H9 (cell line): ENCODE measurements around the gene MMRN2. TPM values are rescaled to one million over a fixed set of nuclear protein-coding genes. Genes with fewer than 3 reads are reported as not detected.
A peak's percentile ranks its signal among the peaks of the same experiment; 100 is the strongest.

Source experiments
- DNase-seq: peaks from one replicate; pipeline ENCODE4 v3.0.0-alpha.2; 2017
- H2AFZ ChIP-seq: one replicate; pipeline ENCODE4 v1.6.1; 2013; ENCODE audit warnings: mild to moderate bottlenecking, low read length, control low read depth, moderate library complexity
- H2AK5ac ChIP-seq: 2 replicates; pipeline ENCODE4 v1.6.1; 2013; ENCODE audit warnings: low read length, control low read depth, mixed read lengths; ENCODE audit not compliant: insufficient read length
- H2BK120ac ChIP-seq: one replicate; pipeline ENCODE4 v1.6.1; 2013; ENCODE audit warnings: low read depth, mild to moderate bottlenecking, low read length, control low read depth, inconsistent platforms; ENCODE audit not compliant: poor library complexity, severe bottlenecking
- H2BK12ac ChIP-seq: 2 replicates; pipeline ENCODE4 v1.6.1; 2013; ENCODE audit warnings: low read length, control low read depth, mixed read lengths, low read depth; ENCODE audit not compliant: insufficient read length
- H2BK15ac ChIP-seq: 2 replicates; pipeline ENCODE4 v1.6.1; 2013; ENCODE audit warnings: low read depth, low read length, control low read depth
- H2BK20ac ChIP-seq: one replicate; pipeline ENCODE4 v1.6.1; 2013; ENCODE audit warnings: low read depth, mild to moderate bottlenecking, low read length, control low read depth, inconsistent platforms; ENCODE audit not compliant: poor library complexity, severe bottlenecking
- H2BK5ac ChIP-seq: 2 replicates; pipeline ENCODE4 v1.6.1; 2013; ENCODE audit warnings: low read length, control low read depth, mixed read lengths; ENCODE audit not compliant: insufficient read length
- H3K14ac ChIP-seq: 2 replicates; pipeline ENCODE4 v1.6.1; 2013; ENCODE audit warnings: low read length, control low read depth; ENCODE audit not compliant: insufficient read depth
- H3K18ac ChIP-seq: 2 replicates; pipeline ENCODE4 v1.6.1; 2013; ENCODE audit warnings: low read depth, mild to moderate bottlenecking, mixed read lengths, low read length, control low read depth; ENCODE audit not compliant: insufficient read length
- H3K23ac ChIP-seq: 2 replicates; pipeline ENCODE4 v1.6.1; 2013; ENCODE audit warnings: low read length, control low read depth, mixed read lengths, low read depth; ENCODE audit not compliant: insufficient read length
- H3K23me2 ChIP-seq: 2 replicates; pipeline ENCODE4 v1.6.1; 2013; ENCODE audit warnings: low read depth, mild to moderate bottlenecking, mixed read lengths, low read length, control low read depth; ENCODE audit not compliant: insufficient read length, poor library complexity, severe bottlenecking
- H3K27ac ChIP-seq: 2 replicates; pipeline ENCODE4 v1.5.1; 2013; ENCODE audit warnings: low read length, control low read depth, mixed read lengths, low read depth; ENCODE audit not compliant: insufficient read length
- H3K27me3 ChIP-seq: 2 replicates; pipeline ENCODE4 v1.6.1; 2013; ENCODE audit warnings: low read length, control low read depth, inconsistent platforms; ENCODE audit not compliant: insufficient read depth
- H3K4ac ChIP-seq: 2 replicates; pipeline ENCODE4 v1.6.1; 2013; ENCODE audit warnings: low read depth, mild to moderate bottlenecking, control low read depth, inconsistent platforms, low read length, moderate library complexity
- H3K4me1 ChIP-seq: 2 replicates; pipeline ENCODE4 v1.6.1; 2013; ENCODE audit warnings: low read length, control low read depth, inconsistent platforms; ENCODE audit not compliant: insufficient read depth
- H3K4me2 ChIP-seq: 2 replicates; pipeline ENCODE4 v1.6.1; 2013; ENCODE audit warnings: low read length, control low read depth, mixed read lengths; ENCODE audit not compliant: insufficient read length, insufficient read depth
- H3K56ac ChIP-seq: 2 replicates; pipeline ENCODE4 v1.6.1; 2013; ENCODE audit warnings: low read depth, mild to moderate bottlenecking, mixed read lengths, low read length, control low read depth; ENCODE audit not compliant: insufficient read length
- H3K79me1 ChIP-seq: 2 replicates; pipeline ENCODE4 v1.6.1; 2013; ENCODE audit warnings: low read depth, mild to moderate bottlenecking, moderate library complexity, low read length, control low read depth, inconsistent platforms; ENCODE audit not compliant: insufficient read depth, poor library complexity, severe bottlenecking
- H3K79me2 ChIP-seq: 2 replicates; pipeline ENCODE4 v1.6.1; 2013; ENCODE audit warnings: low read length, control low read depth, inconsistent platforms; ENCODE audit not compliant: insufficient read depth
- H3K9ac ChIP-seq: 2 replicates; pipeline ENCODE4 v1.6.1; 2013; ENCODE audit warnings: low read length, control low read depth, mixed read lengths; ENCODE audit not compliant: insufficient read length; ENCODE audit errors: extremely low read depth
- H3K9me3 ChIP-seq: one replicate; pipeline ENCODE4 v1.6.1; 2013; ENCODE audit warnings: low read depth, low read length, inconsistent platforms; ENCODE audit not compliant: control insufficient read depth
- H3T11ph ChIP-seq: one replicate; pipeline ENCODE4 v1.6.1; 2013; ENCODE audit warnings: mild to moderate bottlenecking, low read length, control low read depth, inconsistent platforms
- H4K20me1 ChIP-seq: one replicate; pipeline ENCODE4 v1.6.1; 2013; ENCODE audit not compliant: control insufficient read depth, insufficient read length, insufficient read depth
- H4K5ac ChIP-seq: 2 replicates; pipeline ENCODE4 v1.6.1; 2013; ENCODE audit warnings: low read depth, mild to moderate bottlenecking, mixed read lengths, low read length, control low read depth; ENCODE audit not compliant: insufficient read length
- H4K8ac ChIP-seq: replicated peaks from 2 replicates; pipeline ENCODE4 v1.6.1; 2013; ENCODE audit warnings: low read length, control low read depth, mixed read lengths, low read depth; ENCODE audit not compliant: insufficient read length
- H4K91ac ChIP-seq: 2 replicates; pipeline ENCODE4 v1.6.1; 2013; ENCODE audit warnings: low read depth, mild to moderate bottlenecking, moderate library complexity, mixed read lengths, low read length, control low read depth; ENCODE audit not compliant: insufficient read length
- H3K27ac Mint-ChIP-seq, 3 experiments: 2 replicates in 2 of 3; 3 replicates in 1 of 3; pipeline ENCODE4 v1.8.0; 2020 to 2021; ENCODE audit warnings: mixed read lengths in 3 of 3, mild to moderate bottlenecking in 1 of 3, moderate library complexity in 1 of 3
- H3K27me3 Mint-ChIP-seq: 2 replicates; pipeline ENCODE4 v1.8.0; 2021; ENCODE audit warnings: low read depth, mild to moderate bottlenecking, moderate library complexity, mixed read lengths
- H3K36me3 Mint-ChIP-seq, 3 experiments: 2 replicates in 2 of 3; 3 replicates in 1 of 3; pipeline ENCODE4 v1.8.0; 2020 to 2021; ENCODE audit warnings: low read depth in 3 of 3, mixed read lengths in 3 of 3; ENCODE audit not compliant: insufficient read depth in 1 of 3
- H3K4me1 Mint-ChIP-seq, 2 experiments: 2 replicates each; pipeline ENCODE4 v1.8.0; 2020; ENCODE audit warnings: mixed read lengths in 2 of 2
- H3K4me3 Mint-ChIP-seq, 2 experiments: 2 replicates in 1 of 2; 3 replicates in 1 of 2; pipeline ENCODE4 v1.8.0; 2020 to 2021; ENCODE audit warnings: mild to moderate bottlenecking in 2 of 2, mixed read lengths in 2 of 2, moderate library complexity in 1 of 2
- H3K9me3 Mint-ChIP-seq, 2 experiments: 2 replicates in 1 of 2; 3 replicates in 1 of 2; pipeline ENCODE4 v1.8.0; 2020; ENCODE audit warnings: mild to moderate bottlenecking in 2 of 2, mixed read lengths in 2 of 2, moderate library complexity in 1 of 2
- CTCF ChIP-seq: fragments of 200-600 bp; sonication (generic); conservative IDR thresholded peaks from 3 replicates; pipeline ENCODE4 v1.8.0; 2021; ENCODE audit warnings: antibody characterized with exemption, mild to moderate bottlenecking
- WGBS: extraction: QIAGEN DNeasy Blood & Tissue Kit; methylation state at CpG from one replicate; pipeline ENCODE4 v1.1.7; 2013; ENCODE audit warnings: missing lambda C conversion rate, low lambda C conversion rate, mixed read lengths; ENCODE audit not compliant: insufficient read length; ENCODE audit errors: extremely low coverage; 5-methylcytosine and 5-hydroxymethylcytosine counted together
- total RNA-seq: library from RNA; stranded (reverse); gene quantifications from 2 replicates; pipeline ENCODE4 v1.2.1, GENCODE V29; 2021

Gene MMRN2
- total RNA-seq, 1 experiment from 2014 or later, result 1.0 TPM

GRCh38 chr10:86900955-86901354 is 56.5 kb downstream of the MMRN2 start:
- Histone ChIP-seq H3K27me3 (no peaks in the 10 kb centered on the region), H3K4me1 (peaks cover 6% of the 10 kb centered on the region; the same call in 1 of the 2 replicates), H3K23ac (no peak overlapping the region), H2BK5ac (no peak overlapping the region), H3K18ac (no peak overlapping the region), H4K20me1 (no peaks in the 10 kb centered on the region), H2BK15ac (no peak overlapping the region), H2BK20ac (no peak overlapping the region), H2AK5ac (no peak overlapping the region), H2AFZ (no peak overlapping the region), H3K23me2 (no peaks in the 10 kb centered on the region), H3K9me3 (no peaks in the 10 kb centered on the region), H3K14ac (no peak overlapping the region), H3K27ac (no peak overlapping the region), H4K5ac (no peak overlapping the region), H3K79me2 (no peaks in the 10 kb centered on the region), H3T11ph (no peak overlapping the region), H2BK120ac (no peak overlapping the region), H3K4me2 (no peak overlapping the region), H3K79me1 (no peaks in the 10 kb centered on the region), H3K56ac (no peak overlapping the region), H4K8ac (no peak overlapping the region), H3K4ac (no peak overlapping the region), H2BK12ac (no peak overlapping the region), H3K9ac (no peak overlapping the region), H4K91ac (no peak overlapping the region)
- Mint-ChIP-seq H3K4me1 (peaks cover 17 to 18% of the 10 kb centered on the region in 2 experiments), H3K4me3 (no peak overlapping the region), H3K9me3 (no peaks in the 10 kb centered on the region), H3K27ac (peak overlapping the region in 2 of 3 experiments; percentile 49 to 61; a peak in 2 of 7 replicates), H3K27me3 (no peaks in the 10 kb centered on the region), H3K36me3 (peaks cover 31 to 68% (median 64%) of the 10 kb centered on the region in 3 experiments; a peak in 6 of 7 replicates)
- DNase-seq, result no peak
- TF ChIP-seq CTCF, result no peak
- WGBS, result no CpG with 5 or more reads among the region's 2 CpGs
